Stimulated activated CD8-positive, alpha-beta memory T cell treated with anti-CD3 and anti-CD28 coated beads, Interleukin-15, amount 100 ng/mL, for 1 hour (primary cell): ENCODE results near the gene P2RY1.

Experiments used
- DNase-seq: peaks from one replicate; pipeline ENCODE4 v3.0.0-alpha.2; 2020; ENCODE audit warnings: low read depth

Gene P2RY1

GRCh38 chr3:152834776-152835600, at the start of gene P2RY1:
TSS of gene P2RY1 (plus strand) at chr3:152835131. CDS start at chr3:152835783, 652 bp downstream.
- no peak for DNase-seq

- no peak for DNase-seq
These were observed 47.8 kb upstream of the P2RY1 start for GRCh38 chr3:152786977-152787681.

GRCh38 chr3:152790651-152791387, 44.1 kb upstream of the P2RY1 start:
- DNase-seq, result no peak

GRCh38 chr3:152793969-152794368, 41.0 kb upstream of the P2RY1 start:
- DNase-seq, result no peak

- no peak for DNase-seq
These were observed 37.0 kb upstream of the P2RY1 start for GRCh38 chr3:152797751-152798432.

GRCh38 chr3:152811974-152812760, 22.8 kb upstream of the P2RY1 start:
- no peak for DNase-seq

GRCh38 chr3:152817400-152817799, 17.5 kb upstream of the P2RY1 start:
- DNase-seq, result no peak

- DNase-seq, result no peak
These were observed 16.9 kb upstream of the P2RY1 start for GRCh38 chr3:152818027-152818426.

GRCh38 chr3:152823173-152823572, 11.8 kb upstream of the P2RY1 start:
- DNase-seq, result no peak

- DNase-seq, result no peak
These were observed 11.2 kb upstream of the P2RY1 start for GRCh38 chr3:152823781-152824180.

- no peak for DNase-seq
These were observed 9.4 kb upstream of the P2RY1 start for GRCh38 chr3:152825566-152825965.

GRCh38 chr3:152826476-152826875, 8.5 kb upstream of the P2RY1 start:
- DNase-seq, result no peak

GRCh38 chr3:152827313-152827712, 7.6 kb upstream of the P2RY1 start:
- DNase-seq, result no peak

GRCh38 chr3:152828075-152828840, 6.7 kb upstream of the P2RY1 start:
- no peak for DNase-seq

- DNase-seq, result no peak
These were observed 4.7 kb upstream of the P2RY1 start for GRCh38 chr3:152830245-152830644.

GRCh38 chr3:152832046-152832445, 2.9 kb upstream of the P2RY1 start:
- no peak for DNase-seq

GRCh38 chr3:152833089-152833488, 1.8 kb upstream of the P2RY1 start:
- no peak for DNase-seq

- DNase-seq, result no peak
These were observed 648 bp upstream of the P2RY1 start for GRCh38 chr3:152834191-152834775.

- no peak for DNase-seq
These were observed 721 bp downstream of the P2RY1 start for GRCh38 chr3:152835601-152836102.

GRCh38 chr3:152836269-152836668, 1.3 kb downstream of the P2RY1 start:
- DNase-seq, result no peak
